Gastroesophageal sphincter (tissue), 3 donors: Measurements from ENCODE around the gene SPATA32.

Experiments used
- CTCF ChIP-seq, 4 experiments: fragments of 200-600 bp in 2 of 4; fragments of 450-650 bp in 2 of 4; sonication (generic) in 1 of 4; IDR thresholded peaks; one replicate each; pipeline ENCODE4 v1.5.1; 2017 to 2019; ENCODE audit warnings: antibody characterized with exemption in 4 of 4, mild to moderate bottlenecking in 2 of 4, moderate library complexity in 2 of 4
- EP300 ChIP-seq: sonication (generic); formaldehyde crosslinking; IDR thresholded peaks from one replicate; pipeline ENCODE4 v1.6.1; 2017; ENCODE audit warnings: antibody characterized with exemption, mild to moderate bottlenecking
- POLR2A ChIP-seq, 2 donors: fragments of 450-650 bp; IDR thresholded peaks; one replicate each; pipeline ENCODE4 v1.6.1; 2017; ENCODE audit warnings: antibody characterized with exemption in 2 of 2, mild to moderate bottlenecking in 2 of 2, moderate library complexity in 1 of 2
- POLR2AphosphoS5 ChIP-seq: sonication (generic); formaldehyde crosslinking; IDR thresholded peaks from one replicate; pipeline ENCODE4 v1.6.1; 2017; ENCODE audit warnings: antibody characterized with exemption

GRCh38 chr17:45301674-45302073, 39.8 kb upstream of the SPATA32 start:
- TF ChIP-seq CTCF (IDR thresholded peaks at IDR 0.05) (no peak), POLR2AphosphoS5 (no peak), EP300 (no peak), POLR2A (IDR thresholded peaks at IDR 0.05) (no peak)
